Measurements from ENCODE around the gene IL20RA. TPM values are rescaled to one million over a fixed set of nuclear protein-coding genes. Genes with fewer than 3 reads are reported as not detected.

The IL20RA gene
- total and polyA plus RNA-seq, 2 experiments from 2014 or later: 2.6 to 3.5 TPM

- no peak for TF ChIP-seq CREB1 (CRISPR knock-in tag; IDR thresholded peaks at IDR 0.05; ENCODE audit: low read depth)
- TF ChIP-seq POLR2AphosphoS5 (IDR thresholded peaks at IDR 0.05; ENCODE audit: low read depth): no peak
- TF ChIP-seq ZNF114 (CRISPR knock-in tag; IDR thresholded peaks at IDR 0.05): no peak
Measured at GRCh38 chr6:136987526-136987925, 57.2 kb downstream of the IL20RA start (continued).

- TF ChIP-seq JUNB (IDR thresholded peaks at IDR 0.05; ENCODE audit: unreplicated experiment) (no peak), REST (IDR thresholded peaks at IDR 0.05; ENCODE audit: unreplicated experiment) (no peak), ZNF331 (CRISPR knock-in tag; IDR thresholded peaks at IDR 0.05; ENCODE audit: low read depth) (no peak), POLR2AphosphoS5 (IDR thresholded peaks at IDR 0.05; ENCODE audit: low read depth) (no peak)
- no peak overlapping the region for H2AFZ ChIP-seq
- Mint-ChIP-seq H3K27me3 (ENCODE audit: insufficient read depth, low read depth, poor library complexity) (peaks cover 9% of the 10 kb centered on the region), H3K4me3 (no peak overlapping the region), H3K27ac (no peak overlapping the region), H3K9me3 (no peaks in the 10 kb centered on the region), H3K4me1 (peaks cover 26% of the 10 kb centered on the region; the same call in 2 of the 3 replicates), H3K36me3 (ENCODE audit: low read depth) (no peaks in the 10 kb centered on the region)
- no peaks in the 10 kb centered on the region for H3K36me3 ChIP-seq (ENCODE audit: insufficient read depth)
- H3K4me1 ChIP-seq (ENCODE audit: insufficient read depth): peaks cover 9% of the 10 kb centered on the region
- ATAC-seq (no peak), DNase-seq (ENCODE audit: low spot score) (no peak)
- no peak overlapping the region for H3K27ac ChIP-seq (ENCODE audit: low read depth)
- no peaks in the 10 kb centered on the region for H4K20me1 ChIP-seq (replicated peaks; ENCODE audit: insufficient read depth)
- no peak overlapping the region for H3K4me2 ChIP-seq
- H3F3A ChIP-seq (replicated peaks; ENCODE audit: low read depth): no peaks in the 10 kb centered on the region
- no peaks in the 10 kb centered on the region for H3K27me3 ChIP-seq (ENCODE audit: insufficient read depth)
- H3K4me3 ChIP-seq: no peak overlapping the region
- no peaks in the 10 kb centered on the region for H3K79me2 ChIP-seq (replicated peaks; ENCODE audit: insufficient read depth)
- H3K9me2 ChIP-seq (ENCODE audit: insufficient read depth): no peaks in the 10 kb centered on the region
Measured at GRCh38 chr6:136985502-136985901, 59.3 kb downstream of the IL20RA start.

- H3K79me2 ChIP-seq (replicated peaks; ENCODE audit: insufficient read depth): no peaks in the 10 kb centered on the region
- H3K36me3 ChIP-seq (ENCODE audit: insufficient read depth): no peaks in the 10 kb centered on the region
- no peak for DNase-seq (ENCODE audit: low spot score)
- H3K4me3 ChIP-seq: no peak overlapping the region
- no peak overlapping the region for H3K4me2 ChIP-seq
- H3K27ac Mint-ChIP-seq: no peak overlapping the region
- TF ChIP-seq EZH2phosphoT487 (IDR thresholded peaks at IDR 0.05; ENCODE audit: unreplicated experiment): no peak
- peaks cover 7% of the 10 kb centered on the region for H3K27me3 Mint-ChIP-seq (ENCODE audit: insufficient read depth, low read depth, poor library complexity)
- no peak overlapping the region for H3K27ac ChIP-seq (ENCODE audit: low read depth)
- H3K9me2 ChIP-seq (ENCODE audit: insufficient read depth): no peaks in the 10 kb centered on the region
- ATAC-seq: no peak
- H3K4me1 Mint-ChIP-seq: peaks cover 22% of the 10 kb centered on the region; the same call in 2 of the 3 replicates
- H3K9me3 Mint-ChIP-seq: no peaks in the 10 kb centered on the region
- H3K4me3 Mint-ChIP-seq: no peak overlapping the region
- no peaks in the 10 kb centered on the region for H4K20me1 ChIP-seq (replicated peaks; ENCODE audit: insufficient read depth)
- no peak overlapping the region for H2AFZ ChIP-seq
- peaks cover 4% of the 10 kb centered on the region; the same call in 1 of the 2 replicates for H3K4me1 ChIP-seq (ENCODE audit: insufficient read depth)
- H3K27me3 ChIP-seq (ENCODE audit: insufficient read depth): no peaks in the 10 kb centered on the region
- no peaks in the 10 kb centered on the region for H3K36me3 Mint-ChIP-seq (ENCODE audit: low read depth)
- H3F3A ChIP-seq (replicated peaks; ENCODE audit: low read depth): no peaks in the 10 kb centered on the region
Measured at GRCh38 chr6:136984578-136984977, 60.2 kb downstream of the IL20RA start.
